Right lobe of liver (tissue), 4 donors: Measurements from ENCODE around the gene OR7G1.

Source experiments
- POLR2A ChIP-seq: fragments of 450-650 bp; IDR thresholded peaks from one replicate; pipeline ENCODE4 v1.6.1; 2017; ENCODE audit warnings: antibody characterized with exemption, mild to moderate bottlenecking
- TF ChIP-seq, protein P1 (sequence below), 4 donors: fragments of 200-600 bp in 3 of 4; fragments of 450-650 bp in 1 of 4; IDR thresholded peaks; one replicate each; pipeline versions ENCODE4 v1.5.1 to v1.8.0; 2016 to 2022; ENCODE audit warnings: antibody characterized with exemption in 4 of 4, mild to moderate bottlenecking in 2 of 4
- donor health status: DM: no; HTN: no; CAD: no.
- donor health status: DM: no; HTN: no; CAD: no.
- donor health status: DM: no; HTN: yes; CAD: no.

DNA sequence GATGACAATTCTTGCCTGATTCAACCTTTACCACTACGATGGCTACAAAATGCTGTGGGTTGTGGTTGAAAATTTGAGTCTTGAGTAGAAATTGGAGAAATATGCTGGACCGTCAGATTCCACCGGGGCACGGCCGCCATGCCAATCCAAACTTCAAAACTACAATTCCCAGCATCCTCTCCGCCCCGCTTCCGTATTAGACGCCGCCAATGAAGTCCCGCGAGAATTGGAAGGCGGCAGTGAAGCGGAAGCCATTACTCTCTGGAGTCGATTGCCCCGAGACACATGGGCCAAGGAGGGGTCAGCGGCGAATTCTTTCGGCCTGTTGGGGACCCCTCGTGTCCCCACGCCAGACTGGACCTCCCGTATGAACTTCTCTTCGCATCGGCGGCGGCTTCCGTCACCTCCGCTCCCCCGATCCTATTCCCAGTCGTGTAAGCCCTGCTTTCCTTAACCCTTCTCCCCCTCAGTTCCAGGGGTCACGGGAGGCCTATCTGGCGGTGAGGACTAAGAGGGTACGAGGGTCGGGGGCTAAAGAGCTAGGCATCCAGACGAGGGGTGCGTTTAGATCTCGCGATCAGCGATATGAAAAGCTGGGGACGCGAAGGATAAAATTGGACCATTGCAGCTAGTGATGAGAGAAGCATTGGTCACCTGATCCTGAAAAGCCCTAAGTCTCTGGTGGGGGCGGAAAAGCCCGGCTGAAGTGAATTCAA, 24.8 kb upstream of the OR7G1 start, which contains the start of gene ZNF317:
- TF ChIP-seq, protein P1, sequence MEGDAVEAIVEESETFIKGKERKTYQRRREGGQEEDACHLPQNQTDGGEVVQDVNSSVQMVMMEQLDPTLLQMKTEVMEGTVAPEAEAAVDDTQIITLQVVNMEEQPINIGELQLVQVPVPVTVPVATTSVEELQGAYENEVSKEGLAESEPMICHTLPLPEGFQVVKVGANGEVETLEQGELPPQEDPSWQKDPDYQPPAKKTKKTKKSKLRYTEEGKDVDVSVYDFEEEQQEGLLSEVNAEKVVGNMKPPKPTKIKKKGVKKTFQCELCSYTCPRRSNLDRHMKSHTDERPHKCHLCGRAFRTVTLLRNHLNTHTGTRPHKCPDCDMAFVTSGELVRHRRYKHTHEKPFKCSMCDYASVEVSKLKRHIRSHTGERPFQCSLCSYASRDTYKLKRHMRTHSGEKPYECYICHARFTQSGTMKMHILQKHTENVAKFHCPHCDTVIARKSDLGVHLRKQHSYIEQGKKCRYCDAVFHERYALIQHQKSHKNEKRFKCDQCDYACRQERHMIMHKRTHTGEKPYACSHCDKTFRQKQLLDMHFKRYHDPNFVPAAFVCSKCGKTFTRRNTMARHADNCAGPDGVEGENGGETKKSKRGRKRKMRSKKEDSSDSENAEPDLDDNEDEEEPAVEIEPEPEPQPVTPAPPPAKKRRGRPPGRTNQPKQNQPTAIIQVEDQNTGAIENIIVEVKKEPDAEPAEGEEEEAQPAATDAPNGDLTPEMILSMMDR (IDR thresholded peaks at IDR 0.05): no peak
- peak; percentile 45 for TF ChIP-seq POLR2A
